ENCODE results near the gene SVOP. TPM values are rescaled to one million over a fixed set of nuclear protein-coding genes. Genes with fewer than 3 reads are reported as not detected.

SVOP gene
- total and polyA plus RNA-seq, 11 donors: 0.14 to 5.3 (median 2.2) TPM

- ATAC-seq (no peak), DNase-seq (no peak)
- Histone ChIP-seq H3K9me3 (peaks cover 0 to 21% (median 0%) of the 10 kb centered on the region in 12 donors), H3K4me3 (no peak overlapping the region), H3K27ac (no peak overlapping the region), H3K27me3 (no peaks in the 10 kb centered on the region), H3K36me3 (no peaks in the 10 kb centered on the region), H3K4me1 (peaks cover 0 to 4% (median 0%) of the 10 kb centered on the region in 12 donors)
- WGBS, 4 donors: 62 to 73% (median 67%) methylated on average over 3 of the region's 3 CpGs
- TF ChIP-seq POLR2A (IDR thresholded peaks at IDR 0.05) (no peak), CTCF (IDR thresholded peaks at IDR 0.05) (no peak)
- intact Hi-C loops (cut with DNase I): no loop called here
Measured at GRCh38 chr12:108921946-108922345, 98.9 kb downstream of the SVOP start.

GRCh38 chr12:108918960-108919642 lies 101.8 kb downstream of the SVOP start:
- intact Hi-C loops (cut with DNase I): no loop called here
- no peaks in the 10 kb centered on the region for H3K27me3 ChIP-seq
- DNase-seq (no peak), ATAC-seq (peak in 1 of 4 donors; percentile 46)
- 81 to 96% (median 88%) methylated on average over 3 of the region's 3 CpGs for WGBS, 4 donors
- peaks cover 0 to 5% (median 0%) of the 10 kb centered on the region in 12 donors for H3K4me1 ChIP-seq
- H3K4me3 ChIP-seq: no peak overlapping the region
- peaks cover 0 to 21% (median 0%) of the 10 kb centered on the region in 12 donors for H3K9me3 ChIP-seq
- H3K36me3 ChIP-seq: no peaks in the 10 kb centered on the region
- TF ChIP-seq CTCF (IDR thresholded peaks at IDR 0.05): no peak
- no peak for TF ChIP-seq POLR2A (IDR thresholded peaks at IDR 0.05)
- no peak overlapping the region for H3K27ac ChIP-seq

DNA sequence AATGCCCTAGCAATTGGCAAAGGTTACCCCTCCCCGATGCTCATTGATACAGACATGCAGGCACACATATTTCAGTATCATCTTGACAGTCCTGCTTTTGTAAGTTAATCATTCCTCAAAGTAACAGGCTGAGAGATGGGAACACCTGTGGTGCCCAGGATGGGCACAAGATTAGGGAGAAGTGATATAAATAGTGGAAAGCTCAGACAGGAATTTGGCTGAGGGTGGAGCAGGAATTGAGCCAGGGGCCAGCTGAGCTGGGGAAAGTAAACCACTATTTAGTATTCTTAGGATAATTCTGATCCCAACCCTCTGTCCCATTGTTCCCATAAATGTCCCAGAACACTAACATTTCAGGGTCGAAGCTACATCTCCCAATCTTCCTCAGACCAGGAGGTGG lies 102.7 kb downstream of the SVOP start:
- DNase-seq (no peak), ATAC-seq (no peak)
- 65 to 69% (median 66%) methylated on average over 2 of the region's 2 CpGs for WGBS, 4 donors
- Histone ChIP-seq H3K27ac (no peak overlapping the region), H3K9me3 (peaks cover 0 to 16% (median 0%) of the 10 kb centered on the region in 12 donors), H3K4me1 (peaks cover 0 to 12% (median 0%) of the 10 kb centered on the region in 12 donors), H3K27me3 (no peaks in the 10 kb centered on the region), H3K4me3 (no peak overlapping the region), H3K36me3 (no peaks in the 10 kb centered on the region)
- no peak for TF ChIP-seq CTCF (IDR thresholded peaks at IDR 0.05)
- no peak for TF ChIP-seq POLR2A (IDR thresholded peaks at IDR 0.05)
- intact Hi-C loops (cut with DNase I): no loop called here

DNA sequence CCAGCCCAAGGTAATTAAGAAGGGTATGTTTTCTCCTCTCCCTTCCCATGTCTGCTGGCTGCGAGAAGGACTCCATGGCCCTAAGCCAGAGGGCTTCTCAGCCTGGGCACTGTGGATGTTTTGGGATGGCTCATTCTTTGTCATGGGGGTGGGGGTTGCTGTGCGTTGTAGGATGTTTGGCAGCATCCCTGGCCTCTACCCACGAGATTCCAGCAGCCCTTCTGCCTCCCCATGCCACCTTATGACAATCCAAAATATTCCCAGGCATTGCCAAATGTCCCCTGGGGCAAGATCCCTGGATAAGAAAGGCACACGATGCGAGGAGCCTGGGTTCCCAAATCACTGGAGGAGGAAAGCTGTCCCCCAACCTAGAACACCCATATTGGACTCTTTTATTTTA lies 104.5 kb downstream of the SVOP start:
- Histone ChIP-seq H3K36me3 (no peaks in the 10 kb centered on the region), H3K4me3 (no peak overlapping the region), H3K9me3 (peaks cover 0 to 8% (median 0%) of the 10 kb centered on the region in 12 donors), H3K27me3 (no peaks in the 10 kb centered on the region), H3K4me1 (peaks cover 0 to 12% (median 0%) of the 10 kb centered on the region in 12 donors), H3K27ac (no peak overlapping the region)
- intact Hi-C loops (cut with DNase I): no loop called here
- no peak for DNase-seq
- ATAC-seq: no peak
- WGBS, 4 donors: 71 to 77% (median 74%) methylated on average over 5 of the region's 5 CpGs
- TF ChIP-seq POLR2A (IDR thresholded peaks at IDR 0.05) (no peak), CTCF (IDR thresholded peaks at IDR 0.05) (no peak)
